GM13977 (cell line): ENCODE measurements around the gene CACNA1G.
A peak's percentile ranks its signal among the peaks of the same experiment; 100 is the strongest.

Experiments
- DNase-seq: peaks from one replicate; pipeline ENCODE4 v3.0.0; 2012; ENCODE audit warnings: low spot score
- CTCF ChIP-seq: IDR thresholded peaks from 2 replicates; pipeline ENCODE4 v1.5.1; 2012; ENCODE audit warnings: mild to moderate bottlenecking, control low read depth; ENCODE audit not compliant: insufficient read depth; ENCODE audit errors: extremely low read depth, missing control alignments
- in situ Hi-C: fragments of 300-500 bp; cut with MboI; formaldehyde crosslinking; loops from one replicate; pipeline ENCODE4 v1.12.0; 2022; ENCODE audit warnings: low sequenced_read_pairs, low pct_unique_long_range_greater_than_20kb, mixed read lengths, inconsistent platforms; ENCODE audit not compliant: unreplicated experiment

The CACNA1G gene

GRCh38 chr17:50627036-50627781, 66.7 kb downstream of the CACNA1G start:
- in situ Hi-C loops, result no loop called here
- no peak for DNase-seq
- TF ChIP-seq CTCF, result no peak

GRCh38 chr17:50627782-50628601, 67.5 kb downstream of the CACNA1G start:
- DNase-seq, result no peak
- TF ChIP-seq CTCF, result no peak
- in situ Hi-C loops, result no loop called here

- no peak for DNase-seq
- in situ Hi-C loops, result no loop called here
Observed at GRCh38 chr17:50629902-50630301, 69.4 kb downstream of the CACNA1G start.

GRCh38 chr17:50630524-50631194, 70.1 kb downstream of the CACNA1G start:
- TF ChIP-seq CTCF, result peak; percentile 75
- DNase-seq, result peak; percentile 78

More at GRCh38 chr17:50629902-50630301, 69.4 kb downstream of the CACNA1G start:
- TF ChIP-seq CTCF, result no peak

GRCh38 chr17:50631195-50631907, 70.8 kb downstream of the CACNA1G start:
- in situ Hi-C loops, result no loop called here
- no peak for TF ChIP-seq CTCF
- DNase-seq, result no peak

More at GRCh38 chr17:50630524-50631194, 70.1 kb downstream of the CACNA1G start:
- in situ Hi-C loops, result no loop called here
